ENCODE measurements around the gene TM9SF1. TPM values are rescaled to one million over a fixed set of nuclear protein-coding genes. Genes with fewer than 3 reads are reported as not detected.
"Not testable (repeated sequence)": the region's sequence is repeated elsewhere in the genome, so short reads cannot be mapped to it uniquely, and the experiment has no call there.

Gene TM9SF1
- polyA plus RNA-seq, 3 donors, result 36.6 to 50.8 (median 47.1) TPM

GRCh38 chr14:24232645-24233537, 37.6 kb upstream of the TM9SF1 start, which contains the start of gene GMPR2:
Gene GMPR2 (plus strand): TSS chr14:24232929. CDS start chr14:24233254, 325 bp downstream.
- peak in 1 of 11 donors; percentile 59 for DNase-seq (ENCODE audit: extremely low read depth in 1 of 11, low read depth in 9 of 11, low spot score in 4 of 11)

- DNase-seq (ENCODE audit: extremely low read depth in 1 of 11, low read depth in 9 of 11, low spot score in 4 of 11), result peak; percentile 72 to 85 (median 83)
Observed at GRCh38 chr14:24232121-24232644, 36.9 kb upstream of the TM9SF1 start, which contains the start of gene NEDD8. Gene NEDD8 (minus strand): TSS chr14:24232367. CDS start chr14:24232267, 100 bp downstream.

GRCh38 chr14:24231263-24232120, 36.3 kb upstream of the TM9SF1 start:
- no peak for DNase-seq (ENCODE audit: extremely low read depth in 1 of 11, low read depth in 9 of 11, low spot score in 4 of 11)

GRCh38 chr14:24228902-24229301, 33.7 kb upstream of the TM9SF1 start:
- no peak for DNase-seq (ENCODE audit: extremely low read depth in 1 of 11, low read depth in 9 of 11, low spot score in 4 of 11)

GRCh38 chr14:24226473-24226872, 31.2 kb upstream of the TM9SF1 start:
- no peak for DNase-seq (ENCODE audit: extremely low read depth in 1 of 11, low read depth in 9 of 11, low spot score in 4 of 11)

- DNase-seq (ENCODE audit: extremely low read depth in 1 of 11, low read depth in 9 of 11, low spot score in 4 of 11), result no peak
Observed at GRCh38 chr14:24224618-24225071, 29.4 kb upstream of the TM9SF1 start.

GRCh38 chr14:24222987-24223386, 27.7 kb upstream of the TM9SF1 start:
- DNase-seq (ENCODE audit: extremely low read depth in 1 of 11, low read depth in 9 of 11, low spot score in 4 of 11), result not testable (repeated sequence)

- DNase-seq (ENCODE audit: extremely low read depth in 1 of 11, low read depth in 9 of 11, low spot score in 4 of 11), result no peak
Observed at GRCh38 chr14:24219521-24219920, 24.3 kb upstream of the TM9SF1 start.

GRCh38 chr14:24219080-24219479, 23.8 kb upstream of the TM9SF1 start:
- no peak for DNase-seq (ENCODE audit: extremely low read depth in 1 of 11, low read depth in 9 of 11, low spot score in 4 of 11)

- DNase-seq (ENCODE audit: extremely low read depth in 1 of 11, low read depth in 9 of 11, low spot score in 4 of 11), result not testable (repeated sequence)
Observed at GRCh38 chr14:24216876-24217275, 21.6 kb upstream of the TM9SF1 start.

GRCh38 chr14:24216345-24216699, 21.1 kb upstream of the TM9SF1 start:
- DNase-seq (ENCODE audit: extremely low read depth in 1 of 11, low read depth in 9 of 11, low spot score in 4 of 11), result no peak

- DNase-seq (ENCODE audit: extremely low read depth in 1 of 11, low read depth in 9 of 11, low spot score in 4 of 11), result peak; percentile 67 to 88 (median 79)
Observed at GRCh38 chr14:24215495-24216344, 20.5 kb upstream of the TM9SF1 start, which contains the start of gene MDP1. Gene MDP1 (minus strand): TSS chr14:24216066. CDS start chr14:24215955, 111 bp downstream.

- no peak for DNase-seq (ENCODE audit: extremely low read depth in 1 of 11, low read depth in 9 of 11, low spot score in 4 of 11)
Observed at GRCh38 chr14:24213866-24214662, 18.8 kb upstream of the TM9SF1 start.

- peak; percentile 87 to 97 (median 94) for DNase-seq (ENCODE audit: extremely low read depth in 1 of 11, low read depth in 9 of 11, low spot score in 4 of 11)
Observed at GRCh38 chr14:24212924-24213865, 18.0 kb upstream of the TM9SF1 start, which contains the start of gene CHMP4A. Gene CHMP4A (minus strand): TSS chr14:24213488. CDS start chr14:24213439, 49 bp downstream.

GRCh38 chr14:24211311-24211710, 16.1 kb upstream of the TM9SF1 start:
- DNase-seq (ENCODE audit: extremely low read depth in 1 of 11, low read depth in 9 of 11, low spot score in 4 of 11), result no peak

- no peak for DNase-seq (ENCODE audit: extremely low read depth in 1 of 11, low read depth in 9 of 11, low spot score in 4 of 11)
Observed at GRCh38 chr14:24207625-24208024, 12.4 kb upstream of the TM9SF1 start.
